Stimulated activated CD4-positive, alpha-beta T cell treated with anti-CD3 and anti-CD28 coated beads, Interleukin-2, amount 100 ng/mL, for 24 hours (primary cell): ENCODE measurements around the gene MED1.
"Not testable (repeated sequence)": the region's sequence is repeated elsewhere in the genome, so short reads cannot be mapped to it uniquely, and the experiment has no call there.

Experiments used
- DNase-seq, 2 donors: peaks; one replicate each; pipeline ENCODE4 v3.0.0-alpha.2; 2020

Gene MED1

DNA sequence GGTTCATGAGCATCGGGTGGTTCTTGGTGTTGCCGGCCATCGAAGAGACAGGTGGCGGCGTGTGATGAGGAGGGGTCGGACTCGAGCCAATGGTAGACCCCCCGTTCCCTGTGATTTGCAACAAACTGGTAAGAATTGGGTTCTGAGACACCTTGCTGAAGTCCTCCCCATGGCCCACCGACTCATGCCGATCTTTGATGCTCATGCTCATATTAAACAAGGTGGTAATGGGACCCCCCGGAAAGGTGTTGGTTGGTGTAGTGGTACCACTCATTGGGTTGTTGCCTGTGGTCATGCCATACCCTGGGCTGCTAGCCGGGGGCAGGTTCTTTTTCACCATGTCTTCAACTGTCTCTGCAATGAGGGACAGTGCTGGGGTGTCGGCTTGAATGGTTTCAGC lies 40.8 kb downstream of the MED1 start:
- DNase-seq: no peak

DNA sequence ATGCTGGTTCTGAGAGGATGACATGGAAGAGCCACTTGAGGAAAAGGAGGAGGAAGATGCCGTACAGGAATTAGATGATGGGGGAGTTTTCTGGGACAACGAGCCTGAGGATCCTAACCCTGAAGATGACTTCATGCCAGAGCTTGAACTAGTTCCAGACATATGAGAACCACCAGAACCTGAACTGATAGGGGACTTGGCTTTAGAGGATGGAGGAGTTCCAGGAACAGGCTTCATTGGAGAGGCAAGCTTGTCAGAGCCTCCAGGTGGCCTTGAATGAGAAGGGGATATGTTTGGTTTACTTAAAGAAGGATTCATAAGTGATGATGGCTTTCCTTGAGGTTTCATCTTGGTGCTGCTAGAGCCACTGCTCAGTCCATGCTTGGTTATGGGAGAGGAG lies 42.7 kb downstream of the MED1 start:
- no peak for DNase-seq

DNA sequence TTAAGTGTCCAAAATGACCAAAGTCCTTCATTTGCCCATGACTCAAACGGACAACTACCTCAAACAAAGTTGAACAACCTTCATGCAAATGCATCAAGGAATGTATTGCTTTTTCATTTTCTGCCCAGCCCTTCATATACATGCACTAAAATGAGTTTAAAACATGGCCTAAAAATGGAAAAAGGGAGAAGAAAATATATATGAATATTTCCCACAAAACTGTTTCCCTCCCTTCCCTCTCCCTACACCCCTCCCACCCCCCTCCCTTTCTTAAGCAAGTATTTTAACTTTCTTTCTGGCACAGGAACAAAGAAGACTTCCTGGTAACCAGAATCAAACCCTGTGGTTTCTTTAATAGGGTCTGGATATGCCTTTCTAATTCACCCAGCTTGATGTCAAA lies 44.1 kb downstream of the MED1 start:
- DNase-seq: no peak

DNA sequence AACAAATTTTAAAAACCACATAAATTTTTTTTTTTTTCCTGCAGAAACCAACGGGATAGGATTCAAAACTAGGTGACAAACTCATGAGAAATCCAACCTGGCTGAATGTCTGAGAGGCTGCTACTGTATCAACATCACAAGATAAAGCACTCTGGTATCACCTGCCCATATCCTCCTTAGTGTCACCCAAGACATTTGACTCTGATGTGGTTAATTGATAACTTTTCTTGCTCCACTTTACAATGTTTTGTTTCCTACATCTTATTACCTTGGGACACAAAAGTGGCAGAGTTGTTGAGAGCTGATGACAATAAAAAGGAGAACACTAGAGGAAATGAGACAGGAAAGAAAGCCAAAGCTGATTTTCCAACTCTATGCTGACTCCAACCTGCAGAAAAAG lies 45.6 kb downstream of the MED1 start:
- DNase-seq: no peak

DNA sequence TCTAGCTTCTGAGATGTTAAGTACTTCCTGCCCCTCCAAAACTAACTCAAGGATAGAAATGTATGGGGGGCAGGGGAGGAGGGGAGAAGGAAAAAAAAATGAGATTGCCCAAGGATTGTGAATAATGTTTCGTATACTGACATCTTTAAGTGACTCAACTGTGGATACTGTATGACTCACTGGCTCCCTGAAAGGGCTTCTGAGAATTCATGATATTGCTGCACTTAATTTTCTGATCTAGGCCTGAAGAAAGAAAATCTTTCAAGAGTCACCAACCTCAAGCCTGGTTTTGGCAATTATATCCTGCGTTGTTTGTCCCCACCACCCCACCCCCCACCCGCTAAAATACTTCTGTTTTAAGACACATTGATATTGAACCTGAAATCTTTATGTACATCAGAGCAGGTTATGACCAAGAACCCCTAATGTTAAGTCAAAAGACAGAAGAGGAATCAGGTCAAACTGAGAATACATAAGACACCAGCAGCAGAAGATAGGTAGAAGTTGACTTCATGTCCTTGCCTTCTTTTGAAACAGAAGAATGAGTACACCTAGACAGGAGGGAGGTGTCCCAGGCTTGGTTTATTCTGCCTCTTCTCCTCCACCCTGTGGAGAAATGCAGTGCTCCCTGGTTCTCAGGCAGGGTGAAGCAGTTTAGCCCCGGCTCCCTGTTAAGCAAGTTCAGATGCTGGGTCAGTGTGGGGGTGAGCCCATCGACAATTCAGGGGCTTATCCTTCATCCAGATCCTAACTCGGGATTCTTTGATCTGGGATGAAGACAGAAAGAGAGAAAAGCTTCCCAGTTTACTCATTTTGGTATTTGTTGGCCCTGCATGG lies 46.3 kb downstream of the MED1 start:
- peak in 1 of 2 donors; percentile 26 for DNase-seq

DNA sequence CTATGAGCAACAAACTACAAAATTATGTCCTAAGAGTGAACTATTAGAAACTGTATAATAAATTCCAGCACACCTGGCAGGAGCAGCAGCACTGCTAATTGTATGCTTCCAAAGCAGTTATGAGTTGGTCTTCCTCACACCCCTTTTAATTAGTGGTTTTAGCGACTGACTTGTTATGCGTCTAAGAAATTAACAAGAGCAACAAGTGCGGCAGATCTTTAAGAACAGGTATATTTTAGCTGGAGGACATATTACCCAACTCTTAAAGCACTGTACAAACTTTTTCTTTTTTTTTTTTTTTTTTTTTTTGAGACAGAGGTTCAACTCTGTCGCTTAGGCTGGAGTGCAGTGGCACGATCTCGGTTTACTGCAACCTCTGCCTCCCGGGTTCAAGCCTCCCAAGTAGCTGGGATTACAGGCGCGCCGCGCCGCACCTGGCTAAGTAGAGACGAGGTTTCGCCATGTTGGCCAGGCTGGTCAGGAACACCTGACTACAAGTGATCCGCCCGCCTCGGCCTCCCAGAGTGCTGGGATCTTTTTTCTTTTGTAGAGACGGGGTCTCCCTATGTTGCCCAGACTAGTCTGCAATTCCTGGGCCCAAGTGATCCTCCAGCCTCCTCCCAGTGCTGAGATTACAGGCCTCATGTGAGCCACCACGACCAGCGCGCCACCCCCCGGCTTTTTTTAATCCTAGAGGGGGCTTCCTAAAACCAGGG lies 48.0 kb downstream of the MED1 start:
- no peak for DNase-seq

DNA sequence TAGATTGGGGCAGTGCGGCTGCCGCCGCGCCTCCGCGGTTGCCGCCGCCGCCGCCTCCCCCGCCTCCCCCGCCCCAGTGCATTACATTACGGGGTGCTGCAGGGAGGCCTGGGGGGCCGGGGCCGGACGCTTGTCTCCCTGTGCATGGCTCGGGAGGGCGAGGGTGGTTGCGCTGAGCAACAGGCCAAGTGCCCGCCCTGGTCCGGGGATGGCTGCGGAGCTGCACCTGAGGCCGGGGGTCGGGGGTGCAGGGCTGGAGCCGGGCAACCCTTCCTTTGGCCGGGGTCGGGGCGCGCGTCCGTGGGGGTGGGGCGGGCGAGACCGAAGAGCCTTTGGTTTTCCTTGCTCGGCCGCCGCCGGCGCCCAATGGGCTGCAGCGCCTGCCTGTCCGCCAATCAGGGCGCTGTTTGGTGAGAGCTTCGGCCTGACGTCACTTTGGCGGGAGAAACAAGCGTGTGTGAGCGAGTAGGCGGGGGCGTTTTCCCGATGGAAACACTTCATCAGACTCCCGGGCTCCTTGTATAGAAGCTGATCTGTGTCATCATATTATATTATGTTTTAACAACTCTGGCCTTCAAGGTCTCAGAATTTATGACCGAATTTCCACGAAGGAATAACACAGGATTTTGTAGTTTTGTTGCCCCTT lies 48.7 kb downstream of the MED1 start:
- DNase-seq: peak; percentile 87 to 93

DNA sequence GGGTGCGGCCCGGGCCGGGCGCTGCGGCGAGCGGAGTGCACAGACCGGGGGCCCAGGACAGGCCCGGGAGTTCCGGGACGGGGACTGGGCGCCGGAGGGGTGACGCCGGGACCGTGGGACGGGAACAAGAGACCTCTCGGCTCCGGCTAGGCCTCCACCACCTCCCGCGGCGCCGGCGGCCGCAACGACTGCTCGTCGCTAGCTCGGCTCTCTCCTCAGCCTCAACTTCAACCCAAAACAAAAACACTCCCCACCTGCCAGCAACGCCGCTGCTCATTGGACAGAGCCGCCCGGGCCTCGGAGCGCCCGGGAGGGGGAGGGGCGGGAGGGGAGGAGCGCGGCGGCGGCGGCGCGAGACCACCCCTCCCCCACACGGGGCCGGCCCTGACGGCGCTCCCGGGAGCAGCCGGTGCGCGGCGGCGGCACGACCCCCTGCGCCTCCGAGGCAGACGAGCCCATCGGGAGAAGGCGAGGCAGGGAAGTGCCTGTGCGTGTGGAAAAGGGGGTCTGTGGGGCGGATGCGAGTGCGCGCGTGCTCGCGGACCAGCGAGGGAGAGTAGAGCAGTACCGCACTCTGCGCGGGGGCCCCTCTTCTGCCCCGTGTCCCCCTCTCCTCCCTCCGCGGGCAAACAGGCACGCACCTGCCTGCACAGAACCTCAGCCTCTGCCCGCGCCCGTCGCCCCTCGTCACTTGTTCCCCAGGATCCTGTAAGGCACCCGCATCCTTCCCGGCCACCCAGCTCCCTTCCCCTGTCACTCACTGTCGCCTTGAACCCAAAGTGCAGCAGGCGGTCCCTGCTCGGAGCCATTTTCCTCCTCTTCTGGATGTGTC lies 49.4 kb downstream of the MED1 start, which contains the start of gene FBXL20:
Gene FBXL20, minus strand, starts transcription at position 215 of the 832 bp plus-strand sequence. CDS start 224 bp downstream, outside the sequence.
- DNase-seq: peak; percentile 94 to 95

DNA sequence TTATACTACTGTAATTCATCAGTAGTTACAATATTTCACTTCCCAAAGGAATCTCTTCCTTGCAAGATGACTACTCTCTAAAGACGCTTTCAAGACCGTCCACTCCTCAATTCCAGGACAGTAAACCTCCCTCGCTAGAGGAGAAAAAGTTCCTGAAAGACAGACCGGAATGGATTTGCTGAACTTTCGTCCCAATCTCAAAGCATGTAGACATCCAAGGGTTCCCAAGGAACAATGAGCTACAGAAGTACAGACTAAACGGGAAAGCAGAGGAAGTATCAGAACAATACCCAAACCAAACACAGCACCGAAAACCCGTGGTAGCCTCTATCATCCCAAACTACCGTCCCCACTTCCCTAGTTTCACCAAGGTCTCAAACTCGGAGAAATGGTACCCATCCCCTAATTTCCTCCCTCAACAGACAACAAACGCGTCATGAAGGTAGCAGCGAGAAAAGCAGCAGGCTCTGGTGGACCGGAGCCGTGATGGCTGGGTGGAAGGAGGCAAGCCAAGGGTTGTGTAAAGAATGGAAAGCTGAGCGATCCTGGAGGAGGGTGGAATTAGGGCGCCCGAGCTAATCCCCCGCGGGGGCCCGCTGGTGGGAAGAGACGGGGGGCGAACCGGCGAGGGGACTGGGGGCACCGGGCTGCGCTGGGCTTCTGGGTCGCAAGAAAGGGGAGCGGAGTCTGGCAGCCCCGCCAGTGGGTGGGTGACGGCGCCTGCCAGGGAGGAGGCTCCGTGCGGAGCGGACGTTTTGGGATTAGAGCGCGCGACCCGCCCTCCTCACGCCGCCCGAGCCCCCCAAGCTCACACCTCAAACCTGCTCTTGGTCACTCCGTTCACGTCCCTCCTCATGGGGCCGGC lies 50.3 kb downstream of the MED1 start:
- DNase-seq: peak in 1 of 2 donors; percentile 10

DNA sequence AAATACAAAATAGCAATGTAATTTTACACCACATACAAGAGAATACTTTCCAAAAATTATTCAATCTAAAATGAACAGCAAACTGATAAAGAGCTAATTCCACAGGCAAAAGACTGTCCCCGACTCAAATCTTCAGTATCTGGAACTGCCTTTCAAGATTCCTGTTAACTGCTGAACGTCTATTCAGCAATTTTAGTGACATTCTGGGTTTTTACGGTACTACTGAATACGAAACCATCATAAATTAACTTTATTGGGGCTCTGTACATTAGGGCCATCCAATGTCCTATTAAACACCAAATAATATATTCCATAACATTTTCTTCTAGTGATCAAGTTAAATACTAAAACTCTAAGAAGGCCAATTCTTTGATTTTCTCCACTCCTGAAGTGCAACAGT lies 51.3 kb downstream of the MED1 start:
- no peak for DNase-seq

DNA sequence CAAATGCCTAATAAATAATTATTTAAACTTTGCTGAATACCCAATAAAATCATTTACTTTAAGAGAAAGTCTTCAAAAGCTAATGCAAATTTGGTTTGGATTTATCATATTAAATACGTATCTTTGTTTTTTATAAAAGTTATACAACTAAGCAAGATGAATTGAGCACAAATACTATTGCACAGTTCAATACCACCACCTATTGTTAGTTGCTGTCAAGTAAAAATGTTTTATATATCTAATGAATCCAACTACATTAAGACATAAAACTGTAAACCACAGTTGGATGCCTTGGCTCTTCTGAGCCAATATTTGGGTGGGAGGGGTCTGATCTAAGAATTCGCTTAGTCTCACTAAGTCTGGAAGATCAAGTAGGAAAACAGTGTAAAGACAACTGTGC lies 57.3 kb downstream of the MED1 start:
- no peak for DNase-seq

DNA sequence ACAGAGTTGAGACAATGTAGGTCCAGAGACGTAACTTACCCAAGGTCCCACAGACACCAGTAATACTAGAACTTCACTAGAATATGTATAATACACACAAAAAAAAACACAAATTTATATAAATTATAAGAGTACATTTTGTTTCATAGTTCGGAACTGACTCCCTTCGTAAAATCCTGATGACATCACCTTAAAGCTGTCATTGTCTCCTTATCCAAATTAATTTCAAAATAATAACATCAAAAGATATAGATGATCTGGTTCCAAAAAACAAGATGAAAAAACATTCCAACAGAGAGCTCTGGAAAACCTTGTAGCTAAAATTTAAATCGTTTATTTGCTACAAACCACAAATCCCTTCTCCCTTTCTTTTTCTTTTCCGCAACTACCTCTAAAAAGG lies 59.6 kb downstream of the MED1 start:
- DNase-seq: no peak

DNA sequence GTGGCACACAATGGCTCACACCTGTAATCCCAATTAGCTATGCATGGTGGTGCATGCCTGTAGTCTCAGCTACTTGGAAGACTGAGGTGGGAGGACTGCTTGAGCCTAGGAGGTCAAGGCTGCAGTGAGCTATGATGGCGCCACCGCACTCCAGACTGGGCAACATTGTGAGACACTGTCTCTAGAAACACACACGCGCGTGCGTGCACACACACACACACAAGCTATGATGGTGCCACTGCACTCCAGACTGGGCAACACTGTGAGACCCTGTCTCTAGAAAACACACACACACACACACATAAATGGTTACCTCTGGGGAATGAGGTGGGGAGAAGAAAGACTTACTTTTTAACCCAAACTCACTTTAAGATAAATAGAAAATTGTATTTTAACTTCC lies 66.0 kb downstream of the MED1 start:
- DNase-seq: no peak

DNA sequence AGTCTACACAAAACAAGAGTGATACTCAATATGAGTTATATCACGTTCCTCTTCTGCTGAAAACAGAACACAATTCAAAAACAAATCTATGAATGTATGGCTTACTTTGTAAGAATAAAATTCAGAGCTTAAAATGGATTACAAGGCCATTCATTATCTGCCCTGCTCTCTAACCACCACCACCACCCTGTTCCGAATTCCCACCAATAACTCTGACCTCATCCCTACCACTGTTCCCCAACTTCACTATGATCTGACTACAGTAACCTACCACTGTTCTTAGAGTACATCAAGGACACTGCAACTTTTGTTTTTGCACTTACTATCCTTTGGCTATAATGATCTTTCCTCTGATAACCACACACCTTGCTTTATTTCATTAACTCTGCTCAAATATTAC lies 70.9 kb downstream of the MED1 start:
- DNase-seq: no peak

DNA sequence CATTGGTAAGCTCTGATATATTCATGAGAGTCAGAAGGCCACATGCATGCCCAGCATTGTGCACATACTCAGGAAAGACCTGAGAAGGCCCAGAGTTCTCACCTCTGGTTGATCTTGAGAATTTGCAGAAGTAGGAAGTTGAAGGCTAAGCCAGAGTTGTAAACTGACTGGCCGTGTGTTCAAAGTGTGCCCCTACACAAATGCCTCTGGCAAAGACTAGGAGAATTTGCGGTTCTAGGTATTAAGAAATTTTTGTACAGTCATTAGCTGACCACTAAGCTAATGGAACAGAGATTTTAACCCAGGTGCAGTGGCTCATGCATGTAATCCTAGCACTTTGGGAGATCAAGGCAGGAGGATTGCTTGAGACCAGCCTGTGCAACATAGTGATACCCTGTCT lies 74.6 kb downstream of the MED1 start:
- no peak for DNase-seq

DNA sequence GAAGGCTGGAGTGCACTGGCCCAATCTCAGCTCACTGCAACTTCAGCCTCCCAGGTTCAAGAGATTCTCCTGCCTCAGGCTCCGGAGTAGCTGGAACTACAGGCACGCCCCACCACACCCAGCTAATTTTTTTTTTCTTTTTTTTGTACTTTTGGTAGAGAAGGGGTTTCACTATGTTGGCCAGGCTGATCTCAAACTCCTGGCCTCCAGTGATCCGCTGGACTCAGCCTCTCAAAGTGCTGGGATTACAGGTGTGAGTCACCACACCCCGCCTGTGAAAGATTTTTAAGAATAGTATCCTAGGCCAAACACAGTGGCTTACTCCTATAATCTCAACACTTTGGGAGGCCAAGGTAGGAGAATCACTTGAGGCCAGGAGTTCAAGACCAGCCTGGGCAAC lies 83.3 kb downstream of the MED1 start:
- DNase-seq: not testable (repeated sequence)

DNA sequence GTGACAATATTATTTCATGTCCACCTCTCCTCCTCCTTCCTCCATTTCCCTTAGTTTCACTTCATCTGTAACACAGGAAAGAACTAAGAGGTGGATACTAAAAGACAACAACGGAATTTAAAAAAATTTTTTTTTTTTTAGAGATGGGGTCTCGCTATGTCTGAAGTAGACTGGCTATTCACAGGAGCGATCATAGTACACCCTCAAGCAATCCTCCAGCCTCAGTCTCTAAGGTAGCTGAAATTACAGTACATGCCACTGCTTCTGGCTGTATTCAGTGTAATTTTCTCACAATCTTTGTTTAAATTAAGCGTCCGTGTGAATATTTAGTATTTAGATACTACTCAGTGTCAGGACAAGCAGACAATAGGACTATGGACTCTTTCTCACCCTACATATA lies 85.2 kb downstream of the MED1 start:
- DNase-seq: no peak

DNA sequence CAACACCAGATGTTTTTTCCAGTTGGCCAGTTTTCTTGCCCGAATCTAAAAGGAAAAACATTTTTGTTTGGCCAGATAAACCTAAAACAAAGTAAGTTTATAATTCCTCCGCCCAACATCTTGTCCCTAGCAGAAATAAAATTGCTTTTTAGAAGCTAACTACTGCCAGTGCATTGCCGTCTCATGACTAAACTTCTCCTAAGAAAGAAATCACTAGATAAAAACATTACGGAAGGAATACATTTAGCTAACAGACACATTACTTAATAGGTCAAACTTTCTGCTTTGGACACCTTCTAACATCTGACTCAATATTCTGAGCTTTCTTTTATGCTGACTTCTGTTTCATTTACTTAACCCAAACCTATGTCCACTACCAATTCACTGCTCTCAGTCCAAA lies 85.8 kb downstream of the MED1 start:
- DNase-seq: no peak

DNA sequence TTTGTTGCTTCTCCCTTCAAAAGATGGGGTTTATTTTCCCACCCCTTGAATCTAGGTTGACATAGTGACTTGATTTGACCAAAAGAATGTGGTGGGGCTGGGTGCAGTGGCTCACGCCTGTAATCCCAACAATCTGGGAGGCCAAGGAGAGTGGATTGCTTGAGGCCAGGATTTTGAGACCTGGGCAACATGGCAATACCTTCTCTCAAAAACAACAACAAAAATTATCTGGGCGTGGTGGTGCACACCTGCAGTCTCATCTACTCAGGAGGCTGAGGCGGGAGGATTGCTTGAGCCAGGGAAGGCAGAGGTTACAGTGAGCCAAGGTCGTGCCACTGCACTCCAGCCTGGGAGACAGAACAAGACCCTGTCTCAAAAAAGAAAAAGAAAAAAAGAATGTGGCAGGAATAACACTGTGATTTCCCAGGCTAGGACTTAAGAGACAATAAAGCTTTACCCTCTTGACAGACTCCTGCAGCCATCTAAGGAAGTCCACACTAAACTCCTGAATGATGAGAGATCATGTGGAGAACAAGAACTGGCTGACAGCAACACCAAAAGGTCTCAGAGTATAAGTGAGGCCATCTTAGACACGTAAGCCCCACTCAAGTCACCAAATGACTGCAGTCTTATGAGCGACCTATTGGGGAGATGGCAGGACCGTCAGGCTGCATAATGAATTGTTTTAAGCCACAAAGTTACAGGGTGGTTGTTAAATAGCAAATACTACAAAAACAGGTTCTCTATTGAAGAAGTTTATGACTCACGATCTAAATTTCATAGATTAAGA lies 86.6 kb downstream of the MED1 start:
- DNase-seq: no peak

DNA sequence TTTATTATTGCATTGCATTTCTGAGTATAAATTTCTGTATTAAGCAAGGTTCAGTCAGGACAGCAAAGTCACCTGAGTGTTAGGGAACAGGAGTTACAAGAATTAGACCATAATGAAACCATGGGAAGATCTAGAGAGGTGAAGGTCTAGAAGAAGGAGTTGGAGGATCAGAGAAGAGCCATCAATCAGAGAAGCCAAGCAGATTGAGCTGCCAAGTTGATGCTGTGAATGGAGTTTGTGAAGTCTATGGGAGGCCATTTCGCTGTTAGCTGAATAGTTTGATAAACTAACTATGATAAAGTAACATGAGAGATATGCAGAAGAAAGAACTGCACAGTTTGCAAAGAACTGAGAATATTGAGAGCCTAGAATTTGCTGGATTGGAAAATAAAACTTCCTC lies 90.0 kb downstream of the MED1 start:
- DNase-seq: no peak

DNA sequence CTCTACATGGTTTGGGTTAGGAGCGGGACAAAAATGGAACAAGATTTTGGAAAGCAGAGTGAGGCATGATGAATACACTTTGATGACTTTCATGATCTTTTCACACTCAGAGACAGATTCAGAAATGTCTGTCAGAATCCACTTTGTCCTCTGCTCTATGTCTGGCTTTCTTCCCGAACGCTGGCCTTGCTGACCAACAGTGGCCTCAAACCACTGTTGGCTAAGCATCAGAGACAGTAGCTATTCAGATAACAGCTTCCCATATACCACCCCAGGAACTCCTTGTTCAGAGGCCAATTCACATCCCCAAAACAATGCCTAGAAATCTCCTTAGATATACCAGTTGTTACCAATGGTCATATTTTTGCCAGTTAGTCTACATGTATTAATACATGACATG lies 90.5 kb downstream of the MED1 start:
- DNase-seq: no peak
